ENCODE data around the gene ZMYND12. TPM values are rescaled to one million over a fixed set of nuclear protein-coding genes. Genes with fewer than 3 reads are reported as not detected.

ZMYND12 gene
- total RNA-seq, 1 donor from 2014 or later: 2.6 TPM

GRCh38 chr1:42417166-42417565 is 38.7 kb downstream of the ZMYND12 start:
- Histone ChIP-seq H3K27ac (replicated peaks) (peak overlapping the region; percentile 33), H3K36me3 (no peaks in the 10 kb centered on the region), H3K9me3 (replicated peaks) (no peaks in the 10 kb centered on the region), H3K4me3 (no peak overlapping the region), H3K4me1 (peaks cover 45% of the 10 kb centered on the region), H3K27me3 (ENCODE audit: low read depth) (no peaks in the 10 kb centered on the region)
- intact Hi-C loops (cut with micrococcal nuclease): no loop called here
- TF ChIP-seq CTCF (IDR thresholded peaks at IDR 0.05; ENCODE audit: borderline replicate concordance): no peak
- no peak for DNase-seq

GRCh38 chr1:42414551-42415496 is 41.0 kb downstream of the ZMYND12 start:
- DNase-seq: no peak
- TF ChIP-seq CTCF (IDR thresholded peaks at IDR 0.05; ENCODE audit: borderline replicate concordance): no peak
- Histone ChIP-seq H3K9me3 (replicated peaks) (no peaks in the 10 kb centered on the region), H3K36me3 (no peaks in the 10 kb centered on the region), H3K4me1 (peaks cover 21% of the 10 kb centered on the region), H3K4me3 (no peak overlapping the region), H3K27me3 (ENCODE audit: low read depth) (no peaks in the 10 kb centered on the region), H3K27ac (replicated peaks) (no peak overlapping the region)
- intact Hi-C loops (cut with micrococcal nuclease): no loop called here

- Histone ChIP-seq H3K27ac (replicated peaks) (no peak overlapping the region), H3K4me1 (no peaks in the 10 kb centered on the region), H3K27me3 (ENCODE audit: low read depth) (no peaks in the 10 kb centered on the region), H3K9me3 (replicated peaks) (no peaks in the 10 kb centered on the region), H3K36me3 (peaks cover 4% of the 10 kb centered on the region), H3K4me3 (no peak overlapping the region)
- no peak for DNase-seq
- intact Hi-C loops (cut with micrococcal nuclease): no loop called here
- peak; percentile 23 for TF ChIP-seq CTCF (IDR thresholded peaks at IDR 0.05; ENCODE audit: borderline replicate concordance)
Measured at GRCh38 chr1:42403880-42404400, 51.9 kb downstream of the ZMYND12 start.

GRCh38 chr1:42399315-42400100 is 56.3 kb downstream of the ZMYND12 start:
- Histone ChIP-seq H3K4me1 (no peaks in the 10 kb centered on the region), H3K4me3 (no peak overlapping the region), H3K27me3 (ENCODE audit: low read depth) (no peaks in the 10 kb centered on the region), H3K9me3 (replicated peaks) (no peaks in the 10 kb centered on the region), H3K36me3 (no peaks in the 10 kb centered on the region), H3K27ac (replicated peaks) (no peak overlapping the region)
- DNase-seq: no peak
- TF ChIP-seq CTCF (IDR thresholded peaks at IDR 0.05; ENCODE audit: borderline replicate concordance): no peak
- intact Hi-C loops (cut with micrococcal nuclease): no loop called here

GRCh38 chr1:42392967-42393848 is 62.6 kb downstream of the ZMYND12 start:
- H3K9me3 ChIP-seq (replicated peaks): no peaks in the 10 kb centered on the region
- H3K36me3 ChIP-seq: no peaks in the 10 kb centered on the region
- no peak overlapping the region for H3K27ac ChIP-seq (replicated peaks)
- H3K4me1 ChIP-seq: no peaks in the 10 kb centered on the region
- TF ChIP-seq CTCF (IDR thresholded peaks at IDR 0.05; ENCODE audit: borderline replicate concordance): no peak
- H3K4me3 ChIP-seq: no peak overlapping the region
- intact Hi-C loops (cut with micrococcal nuclease): no loop called here
- no peak for DNase-seq
- no peaks in the 10 kb centered on the region for H3K27me3 ChIP-seq (ENCODE audit: low read depth)
